ENCODE measurements around the gene SLC35E1. TPM values are rescaled to one million over a fixed set of nuclear protein-coding genes. Genes with fewer than 3 reads are reported as not detected.

Gene SLC35E1
- total RNA-seq, 1 experiment from 2014 or later, result 28.5 TPM

DNA sequence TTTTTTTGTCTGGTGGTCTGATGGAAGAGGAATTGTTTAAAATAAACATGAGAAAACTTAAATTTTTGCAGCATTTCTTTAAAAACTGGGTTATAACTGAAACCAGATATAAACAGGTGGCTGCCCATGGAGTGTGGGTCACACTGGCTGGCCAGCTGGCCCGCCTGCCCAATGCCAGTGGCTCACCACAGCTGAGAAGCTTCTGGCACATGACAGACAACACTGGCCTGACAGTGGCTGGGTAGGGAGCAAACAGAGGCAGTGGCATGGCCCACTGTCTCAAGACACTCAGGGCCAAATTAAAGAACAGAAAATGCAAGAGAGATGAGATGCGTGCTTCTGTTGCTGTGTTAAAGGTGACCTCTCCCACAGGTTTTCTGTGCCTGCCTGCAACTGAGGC, 3.1 kb upstream of the SLC35E1 start:
- POLR2A ChIA-PET, result no interaction called here
- Mint-ChIP-seq H3K4me3 (no peak overlapping the region), H3K9me3 (no peaks in the 10 kb centered on the region), H3K27ac (peak overlapping the region; percentile 79; the same call in 1 of the 2 replicates), H3K27me3 (ENCODE audit: low read depth) (no peaks in the 10 kb centered on the region), H3K4me1 (peaks cover 16% of the 10 kb centered on the region), H3K36me3 (peaks cover 12% of the 10 kb centered on the region)
- CTCF ChIA-PET, result no interaction called here
- ATAC-seq (no peak), DNase-seq (ENCODE audit: low spot score) (no peak)
- TF ChIP-seq MXD4 (CRISPR knock-in tag; IDR thresholded peaks at IDR 0.05; ENCODE audit: borderline replicate concordance) (no peak), TEAD4 (CRISPR knock-in tag; IDR thresholded peaks at IDR 0.05) (no peak), FOXK1 (CRISPR knock-in tag; IDR thresholded peaks at IDR 0.05) (no peak), ZNF219 (CRISPR knock-in tag; IDR thresholded peaks at IDR 0.05; ENCODE audit: borderline replicate concordance) (no peak), IRF1 (CRISPR knock-in tag; IDR thresholded peaks at IDR 0.05) (no peak), ZNF425 (CRISPR knock-in tag; conservative IDR thresholded peaks at IDR 0.05) (no peak)
- TF ChIP-seq, protein P1, sequence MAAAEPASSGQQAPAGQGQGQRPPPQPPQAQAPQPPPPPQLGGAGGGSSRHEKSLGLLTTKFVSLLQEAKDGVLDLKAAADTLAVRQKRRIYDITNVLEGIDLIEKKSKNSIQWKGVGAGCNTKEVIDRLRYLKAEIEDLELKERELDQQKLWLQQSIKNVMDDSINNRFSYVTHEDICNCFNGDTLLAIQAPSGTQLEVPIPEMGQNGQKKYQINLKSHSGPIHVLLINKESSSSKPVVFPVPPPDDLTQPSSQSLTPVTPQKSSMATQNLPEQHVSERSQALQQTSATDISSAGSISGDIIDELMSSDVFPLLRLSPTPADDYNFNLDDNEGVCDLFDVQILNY (CRISPR knock-in tag; IDR thresholded peaks at IDR 0.05), result no peak

- Mint-ChIP-seq H3K4me1 (peaks cover 16% of the 10 kb centered on the region), H3K36me3 (peaks cover 19% of the 10 kb centered on the region), H3K4me3 (peak overlapping the region; percentile 99), H3K27ac (peak overlapping the region; percentile 5; the same call in 1 of the 2 replicates), H3K9me3 (no peaks in the 10 kb centered on the region), H3K27me3 (ENCODE audit: low read depth) (no peaks in the 10 kb centered on the region)
- ChIA-PET POLR2A (no interaction called here), CTCF (interaction anchor here (0.5 to 2.3 kb wide), 3 partner anchors 10 to 415 kb away, joined by 3 to 7 read pairs (median 4); no protein-coding TSS in a partner anchor)
- no peak for TF ChIP-seq SP1 (CRISPR knock-in tag; conservative IDR thresholded peaks at IDR 0.05)
- TF ChIP-seq RELA (CRISPR knock-in tag; IDR thresholded peaks at IDR 0.05; ENCODE audit: borderline replicate concordance), result no peak
- TF ChIP-seq TEAD4 (CRISPR knock-in tag; IDR thresholded peaks at IDR 0.05), result no peak
- TF ChIP-seq ZNF425 (CRISPR knock-in tag; conservative IDR thresholded peaks at IDR 0.05), result no peak
- no peak for TF ChIP-seq IRF1 (CRISPR knock-in tag; IDR thresholded peaks at IDR 0.05)
- no peak for TF ChIP-seq PREB (CRISPR knock-in tag; IDR thresholded peaks at IDR 0.05; ENCODE audit: borderline replicate concordance)
- no peak for TF ChIP-seq EMX1 (CRISPR knock-in tag; IDR thresholded peaks at IDR 0.05)
- TF ChIP-seq TP53 (CRISPR knock-in tag; IDR thresholded peaks at IDR 0.05), result no peak
- no peak for TF ChIP-seq PRDM15 (CRISPR knock-in tag; IDR thresholded peaks at IDR 0.05)
- no peak for TF ChIP-seq SOX15 (CRISPR knock-in tag; IDR thresholded peaks at IDR 0.05)
- TF ChIP-seq, protein P2, sequence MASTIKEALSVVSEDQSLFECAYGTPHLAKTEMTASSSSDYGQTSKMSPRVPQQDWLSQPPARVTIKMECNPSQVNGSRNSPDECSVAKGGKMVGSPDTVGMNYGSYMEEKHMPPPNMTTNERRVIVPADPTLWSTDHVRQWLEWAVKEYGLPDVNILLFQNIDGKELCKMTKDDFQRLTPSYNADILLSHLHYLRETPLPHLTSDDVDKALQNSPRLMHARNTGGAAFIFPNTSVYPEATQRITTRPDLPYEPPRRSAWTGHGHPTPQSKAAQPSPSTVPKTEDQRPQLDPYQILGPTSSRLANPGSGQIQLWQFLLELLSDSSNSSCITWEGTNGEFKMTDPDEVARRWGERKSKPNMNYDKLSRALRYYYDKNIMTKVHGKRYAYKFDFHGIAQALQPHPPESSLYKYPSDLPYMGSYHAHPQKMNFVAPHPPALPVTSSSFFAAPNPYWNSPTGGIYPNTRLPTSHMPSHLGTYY (CRISPR knock-in tag; IDR thresholded peaks at IDR 0.05), result no peak
- TF ChIP-seq, protein P3, sequence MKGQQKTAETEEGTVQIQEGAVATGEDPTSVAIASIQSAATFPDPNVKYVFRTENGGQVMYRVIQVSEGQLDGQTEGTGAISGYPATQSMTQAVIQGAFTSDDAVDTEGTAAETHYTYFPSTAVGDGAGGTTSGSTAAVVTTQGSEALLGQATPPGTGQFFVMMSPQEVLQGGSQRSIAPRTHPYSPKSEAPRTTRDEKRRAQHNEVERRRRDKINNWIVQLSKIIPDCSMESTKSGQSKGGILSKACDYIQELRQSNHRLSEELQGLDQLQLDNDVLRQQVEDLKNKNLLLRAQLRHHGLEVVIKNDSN (CRISPR knock-in tag; IDR thresholded peaks at IDR 0.05), result no peak
- DNase-seq (ENCODE audit: low spot score) (no peak), ATAC-seq (no peak)
Observed at GRCh38 chr19:16573925-16574324, 1.7 kb upstream of the SLC35E1 start.
